Lung (tissue), 12 donors: ENCODE measurements around the gene DAZAP1. TPM values are rescaled to one million over a fixed set of nuclear protein-coding genes. Genes with fewer than 3 reads are reported as not detected.

Source experiments
- ATAC-seq: fragments of 200-7000 bp; cut with Tn5 transposase; one replicate; pipeline ENCODE4 v1.9.1; 2020; ENCODE audit warnings: moderate number of reproducible peaks; ENCODE audit not compliant: insufficient read depth, low FRiP score
- DNase-seq, 3 donors: peaks; one replicate each; pipeline ENCODE4 v3.0.0-alpha.2; 2013 to 2017
- H3K27ac ChIP-seq, 2 donors: one replicate each; pipeline ENCODE4 v1.5.1; 2013; ENCODE audit warnings: mild to moderate bottlenecking in 2 of 2, moderate library complexity in 2 of 2, control low read depth in 1 of 2, inconsistent platforms in 1 of 2, low read depth in 1 of 2, low read length in 1 of 2
- H3K27me3 ChIP-seq, 3 donors: one replicate each; pipeline ENCODE4 v1.5.1; 2013; ENCODE audit warnings: low read length in 2 of 3; ENCODE audit not compliant: control insufficient read depth in 3 of 3, insufficient read depth in 3 of 3
- H3K36me3 ChIP-seq, 4 donors: one replicate each; pipeline ENCODE4 v1.5.1; 2013; ENCODE audit warnings: low read length in 4 of 4, mild to moderate bottlenecking in 1 of 4, moderate library complexity in 1 of 4; ENCODE audit not compliant: control insufficient read depth in 4 of 4, insufficient read depth in 4 of 4
- H3K4me1 ChIP-seq, 5 donors: one replicate each; pipeline ENCODE4 v1.5.1; 2013; ENCODE audit warnings: low read length in 5 of 5, mild to moderate bottlenecking in 2 of 5, moderate library complexity in 1 of 5; ENCODE audit not compliant: control insufficient read depth in 5 of 5, insufficient read depth in 5 of 5
- H3K4me3 ChIP-seq: one replicate; pipeline ENCODE4 v1.5.1; 2013; ENCODE audit warnings: mild to moderate bottlenecking, control low read depth, moderate library complexity
- H3K9ac ChIP-seq, 2 donors: one replicate each; pipeline ENCODE4 v1.5.1; 2013; ENCODE audit warnings: low read length in 2 of 2, control low read depth in 1 of 2; ENCODE audit not compliant: insufficient read depth in 1 of 2
- H3K9me3 ChIP-seq, 4 donors: one replicate each; pipeline ENCODE4 v1.5.1; 2013; ENCODE audit warnings: low read length in 3 of 4, mild to moderate bottlenecking in 1 of 4, moderate library complexity in 1 of 4; ENCODE audit not compliant: control insufficient read depth in 4 of 4, insufficient read depth in 3 of 4
- WGBS, 2 donors: extraction: QIAGEN DNeasy Blood & Tissue Kit; methylation state at CpG; one replicate each; pipeline ENCODE4 v1.1.7; 2013; 5-methylcytosine and 5-hydroxymethylcytosine counted together
- polyA plus RNA-seq, 2 donors: library from polyadenylated mRNA; stranded (reverse); fragments of 200-250 nt; gene quantifications; one replicate each; pipeline ENCODE4 v1.2.1, GENCODE V29; 2013
- total RNA-seq, 2 donors: library from RNA; depleted of rRNA in 1 of 2; stranded (reverse); fragments of >200 nt in 1 of 2; gene quantifications; one replicate each; pipeline ENCODE4 v1.2.1, GENCODE V29; 2014 to 2021
- TF ChIP-seq, protein P1 (sequence below): IDR thresholded peaks from 2 replicates; pipeline ENCODE4 v1.5.1; 2012; ENCODE audit warnings: mild to moderate bottlenecking; ENCODE audit errors: control extremely low read depth, extremely low read depth
- donor health status: control.
- donor health status: control.
- donor health status: Bipolar disorder and iron deficiency.
- donor health status: healthy.
- donor health status: DM: yes; HTN: yes; CAD: no.

The DAZAP1 gene
- total and polyA plus RNA-seq, 4 donors, result 61.4 to 125 (median 80.1) TPM

DNA sequence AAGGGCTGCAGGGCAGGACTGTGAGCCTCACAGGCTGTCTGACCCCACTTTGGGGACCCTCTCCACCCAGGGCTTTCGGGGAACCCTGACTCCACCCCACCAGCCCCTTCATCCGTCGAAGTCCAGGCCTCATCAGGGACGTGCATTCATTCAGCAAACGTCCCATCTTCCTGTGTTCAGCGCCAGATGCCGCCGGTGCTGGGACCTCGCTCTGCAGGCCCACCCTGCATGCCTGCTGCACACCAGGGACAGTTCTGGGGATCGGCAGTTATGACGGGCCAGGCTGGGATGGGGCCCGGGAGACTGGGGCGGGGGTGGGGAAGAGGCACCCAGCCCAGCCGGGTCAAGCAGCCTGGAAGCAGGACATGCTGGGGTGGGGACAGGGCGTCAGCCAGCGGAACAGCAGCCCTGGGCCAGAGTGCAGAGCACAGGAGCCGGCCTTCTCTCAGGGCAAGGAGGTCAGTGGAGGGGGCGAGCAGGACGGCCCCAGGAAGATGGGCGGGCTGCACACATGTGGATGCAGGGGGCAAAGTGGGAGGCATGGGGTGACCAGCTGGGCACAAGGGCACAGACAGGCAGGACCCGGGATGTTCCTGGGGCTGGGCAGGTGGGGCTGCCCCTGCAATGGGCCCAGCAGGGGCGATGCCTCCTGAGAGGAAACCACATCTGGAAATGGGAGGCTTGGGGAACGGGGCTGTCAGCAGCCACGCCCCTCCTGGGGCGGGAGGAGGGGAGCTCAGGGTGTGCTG is 11.2 kb upstream of the DAZAP1 start:
- Histone ChIP-seq H3K27ac (no peak overlapping the region), H3K9me3 (no peaks in the 10 kb centered on the region), H3K4me1 (peaks cover 0 to 9% (median 0%) of the 10 kb centered on the region in 5 donors), H3K4me3 (no peak overlapping the region), H3K27me3 (peaks cover 0 to 5% (median 0%) of the 10 kb centered on the region in 3 donors), H3K36me3 (peaks cover 0 to 30% (median 6%) of the 10 kb centered on the region in 4 donors), H3K9ac (no peak overlapping the region)
- WGBS, 2 donors, result 54% methylated on average over 24 to 25 of the region's 25 CpGs
- TF ChIP-seq, protein P1, sequence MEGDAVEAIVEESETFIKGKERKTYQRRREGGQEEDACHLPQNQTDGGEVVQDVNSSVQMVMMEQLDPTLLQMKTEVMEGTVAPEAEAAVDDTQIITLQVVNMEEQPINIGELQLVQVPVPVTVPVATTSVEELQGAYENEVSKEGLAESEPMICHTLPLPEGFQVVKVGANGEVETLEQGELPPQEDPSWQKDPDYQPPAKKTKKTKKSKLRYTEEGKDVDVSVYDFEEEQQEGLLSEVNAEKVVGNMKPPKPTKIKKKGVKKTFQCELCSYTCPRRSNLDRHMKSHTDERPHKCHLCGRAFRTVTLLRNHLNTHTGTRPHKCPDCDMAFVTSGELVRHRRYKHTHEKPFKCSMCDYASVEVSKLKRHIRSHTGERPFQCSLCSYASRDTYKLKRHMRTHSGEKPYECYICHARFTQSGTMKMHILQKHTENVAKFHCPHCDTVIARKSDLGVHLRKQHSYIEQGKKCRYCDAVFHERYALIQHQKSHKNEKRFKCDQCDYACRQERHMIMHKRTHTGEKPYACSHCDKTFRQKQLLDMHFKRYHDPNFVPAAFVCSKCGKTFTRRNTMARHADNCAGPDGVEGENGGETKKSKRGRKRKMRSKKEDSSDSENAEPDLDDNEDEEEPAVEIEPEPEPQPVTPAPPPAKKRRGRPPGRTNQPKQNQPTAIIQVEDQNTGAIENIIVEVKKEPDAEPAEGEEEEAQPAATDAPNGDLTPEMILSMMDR, result no peak
- no peak for DNase-seq
- ATAC-seq, result no peak

GRCh38 chr19:1396768-1397679 is 10.4 kb upstream of the DAZAP1 start:
- Histone ChIP-seq H3K27ac (no peak overlapping the region), H3K4me1 (peaks cover 0 to 12% (median 0%) of the 10 kb centered on the region in 5 donors), H3K9me3 (no peaks in the 10 kb centered on the region), H3K36me3 (peaks cover 0 to 29% (median 5%) of the 10 kb centered on the region in 4 donors), H3K4me3 (no peak overlapping the region), H3K9ac (no peak overlapping the region), H3K27me3 (peaks cover 0 to 5% (median 0%) of the 10 kb centered on the region in 3 donors)
- 69 to 76% methylated on average over 37 to 42 of the region's 42 CpGs for WGBS, 2 donors
- DNase-seq (no peak), ATAC-seq (no peak)
- TF ChIP-seq, protein P1, result no peak

DNA sequence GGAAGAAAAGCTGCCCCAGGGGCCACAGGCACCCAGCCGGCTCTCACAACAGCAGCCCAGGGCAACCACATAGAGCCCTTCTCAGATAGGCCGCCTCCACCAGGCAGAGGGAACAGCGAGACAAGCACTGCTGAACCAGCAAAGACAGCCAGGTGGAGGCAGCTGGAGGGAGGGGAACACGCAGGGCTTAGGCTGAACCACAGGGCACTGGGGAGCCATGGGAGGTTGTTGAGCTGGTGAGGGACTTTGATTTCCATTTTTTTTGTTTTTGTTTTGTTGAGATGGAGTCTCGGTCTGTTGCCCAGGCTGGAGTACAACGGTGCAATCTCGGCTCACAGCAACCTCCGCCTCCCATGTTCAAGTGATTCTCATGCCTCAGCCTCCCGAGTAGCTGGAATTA is 9.5 kb upstream of the DAZAP1 start:
- TF ChIP-seq, protein P1, result no peak
- 91 to 93% methylated on average over 9 of the region's 9 CpGs for WGBS, 2 donors
- H3K4me1 ChIP-seq, result peaks cover 0 to 12% (median 0%) of the 10 kb centered on the region in 5 donors
- no peaks in the 10 kb centered on the region for H3K9me3 ChIP-seq
- peaks cover 0 to 5% (median 0%) of the 10 kb centered on the region in 3 donors for H3K27me3 ChIP-seq
- ATAC-seq (no peak), DNase-seq (no peak)
- H3K36me3 ChIP-seq, result peaks cover 0 to 23% (median 3%) of the 10 kb centered on the region in 4 donors
- H3K27ac ChIP-seq, result no peak overlapping the region
- no peak overlapping the region for H3K4me3 ChIP-seq
- no peak overlapping the region for H3K9ac ChIP-seq
